Mucosa of stomach (tissue), 1 donor: ENCODE results near the gene ZNF654.
"Not testable (repeated sequence)": the region's sequence is repeated elsewhere in the genome, so short reads cannot be mapped to it uniquely, and the experiment has no call there.

Experiments
- H3K27me3 ChIP-seq: one replicate; pipeline ENCODE4 v1.7.0; 2013; ENCODE audit warnings: mild to moderate bottlenecking, low read length; ENCODE audit not compliant: control insufficient read depth, insufficient read depth
- H3K36me3 ChIP-seq: one replicate; pipeline ENCODE4 v1.7.0; 2013; ENCODE audit warnings: low read length; ENCODE audit not compliant: control insufficient read depth, insufficient read depth
- H3K4me1 ChIP-seq: one replicate; pipeline ENCODE4 v1.7.0; 2013; ENCODE audit warnings: mild to moderate bottlenecking, low read length; ENCODE audit not compliant: control insufficient read depth, insufficient read depth
- H3K4me3 ChIP-seq: one replicate; pipeline ENCODE4 v1.7.0; 2013; ENCODE audit warnings: low read length
- H3K9ac ChIP-seq: one replicate; pipeline ENCODE4 v1.7.0; 2013; ENCODE audit warnings: mild to moderate bottlenecking, low read length, moderate library complexity
- H3K9me3 ChIP-seq: one replicate; pipeline ENCODE4 v1.7.0; 2013; ENCODE audit warnings: mild to moderate bottlenecking, low read length, moderate library complexity; ENCODE audit not compliant: control insufficient read depth
- donor health status: Pancreatic carcinoma.

ZNF654 gene

GRCh38 chr3:88114878-88115549 is 56.0 kb downstream of the ZNF654 start:
- Histone ChIP-seq H3K9me3 (no peaks in the 10 kb centered on the region), H3K4me1 (no peaks in the 10 kb centered on the region), H3K4me3 (no peak overlapping the region), H3K27me3 (no peaks in the 10 kb centered on the region), H3K9ac (no peak overlapping the region), H3K36me3 (no peaks in the 10 kb centered on the region)

GRCh38 chr3:88117683-88118082 is 58.6 kb downstream of the ZNF654 start:
- no peaks in the 10 kb centered on the region for H3K4me1 ChIP-seq
- H3K9me3 ChIP-seq: no peaks in the 10 kb centered on the region
- H3K9ac ChIP-seq: no peak overlapping the region

GRCh38 chr3:88118603-88119002 is 59.5 kb downstream of the ZNF654 start:
- not testable (repeated sequence) for H3K9me3 ChIP-seq, H3K4me1 ChIP-seq, H3K9ac ChIP-seq, H3K36me3 ChIP-seq, H3K4me3 ChIP-seq, H3K27me3 ChIP-seq

More at GRCh38 chr3:88117683-88118082, 58.6 kb downstream of the ZNF654 start:
- H3K36me3 ChIP-seq: no peaks in the 10 kb centered on the region
- H3K27me3 ChIP-seq: no peaks in the 10 kb centered on the region
- H3K4me3 ChIP-seq: no peak overlapping the region

- Histone ChIP-seq H3K9ac (no peak overlapping the region), H3K27me3 (no peaks in the 10 kb centered on the region), H3K4me3 (no peak overlapping the region), H3K36me3 (no peaks in the 10 kb centered on the region), H3K9me3 (no peaks in the 10 kb centered on the region), H3K4me1 (no peaks in the 10 kb centered on the region)
Measured at GRCh38 chr3:88123526-88123925, 64.5 kb downstream of the ZNF654 start.

GRCh38 chr3:88131695-88132094 is 72.6 kb downstream of the ZNF654 start:
- Histone ChIP-seq H3K9ac (no peak overlapping the region), H3K4me3 (no peak overlapping the region), H3K36me3 (no peaks in the 10 kb centered on the region), H3K9me3 (no peaks in the 10 kb centered on the region), H3K27me3 (no peaks in the 10 kb centered on the region), H3K4me1 (no peaks in the 10 kb centered on the region)

GRCh38 chr3:88132894-88133293 is 73.8 kb downstream of the ZNF654 start:
- Histone ChIP-seq H3K4me3 (no peak overlapping the region), H3K27me3 (no peaks in the 10 kb centered on the region), H3K9ac (no peak overlapping the region), H3K9me3 (no peaks in the 10 kb centered on the region), H3K4me1 (no peaks in the 10 kb centered on the region), H3K36me3 (no peaks in the 10 kb centered on the region)

GRCh38 chr3:88133711-88134263 is 74.7 kb downstream of the ZNF654 start:
- H3K36me3 ChIP-seq: no peaks in the 10 kb centered on the region
- H3K9me3 ChIP-seq: no peaks in the 10 kb centered on the region
- no peak overlapping the region for H3K9ac ChIP-seq
- no peak overlapping the region for H3K4me3 ChIP-seq
- no peaks in the 10 kb centered on the region for H3K4me1 ChIP-seq
- no peaks in the 10 kb centered on the region for H3K27me3 ChIP-seq

GRCh38 chr3:88137836-88138235 is 78.8 kb downstream of the ZNF654 start:
- no peaks in the 10 kb centered on the region for H3K36me3 ChIP-seq
- H3K9ac ChIP-seq: no peak overlapping the region
- H3K4me1 ChIP-seq: no peaks in the 10 kb centered on the region
- no peaks in the 10 kb centered on the region for H3K27me3 ChIP-seq
- no peaks in the 10 kb centered on the region for H3K9me3 ChIP-seq
- H3K4me3 ChIP-seq: no peak overlapping the region

- Histone ChIP-seq H3K27me3 (no peaks in the 10 kb centered on the region), H3K36me3 (no peaks in the 10 kb centered on the region), H3K4me1 (no peaks in the 10 kb centered on the region), H3K4me3 (no peak overlapping the region), H3K9ac (no peak overlapping the region), H3K9me3 (no peaks in the 10 kb centered on the region)
Measured at GRCh38 chr3:88141458-88142083, 82.5 kb downstream of the ZNF654 start.

- no peaks in the 10 kb centered on the region for H3K9me3 ChIP-seq
- peaks cover 2% of the 10 kb centered on the region for H3K4me1 ChIP-seq
- no peaks in the 10 kb centered on the region for H3K27me3 ChIP-seq
- H3K4me3 ChIP-seq: no peak overlapping the region
- H3K9ac ChIP-seq: no peak overlapping the region
- no peaks in the 10 kb centered on the region for H3K36me3 ChIP-seq
Measured at GRCh38 chr3:88142094-88142624, 83.1 kb downstream of the ZNF654 start.

GRCh38 chr3:88147261-88147660 is 88.2 kb downstream of the ZNF654 start:
- H3K9me3 ChIP-seq: no peaks in the 10 kb centered on the region
- peaks cover 12% of the 10 kb centered on the region for H3K4me1 ChIP-seq
- no peaks in the 10 kb centered on the region for H3K36me3 ChIP-seq
- H3K4me3 ChIP-seq: no peak overlapping the region
- no peak overlapping the region for H3K9ac ChIP-seq
- H3K27me3 ChIP-seq: no peaks in the 10 kb centered on the region

- peak overlapping the region; percentile 10 for H3K9ac ChIP-seq
- no peaks in the 10 kb centered on the region for H3K9me3 ChIP-seq
- peaks cover 12% of the 10 kb centered on the region for H3K4me1 ChIP-seq
- no peaks in the 10 kb centered on the region for H3K27me3 ChIP-seq
- H3K4me3 ChIP-seq: peak overlapping the region; percentile 94
- H3K36me3 ChIP-seq: no peaks in the 10 kb centered on the region
Measured at GRCh38 chr3:88148651-88149050, 89.6 kb downstream of the ZNF654 start.
